Measurements from ENCODE around the gene OR2L3. TPM values are rescaled to one million over a fixed set of nuclear protein-coding genes. Genes with fewer than 3 reads are reported as not detected.
"Not testable (repeated sequence)": the region's sequence is repeated elsewhere in the genome, so short reads cannot be mapped to it uniquely, and the experiment has no call there.

The OR2L3 gene
- total RNA-seq, 1 donor: not detected

- no peak for TF ChIP-seq CTCF (IDR thresholded peaks at IDR 0.05; ENCODE audit: insufficient read depth, low read length)
- H3K4me3 ChIP-seq (ENCODE audit: low read depth, low read length): no peak overlapping the region
Observed at GRCh38 chr1:248065604-248066003, 19.0 kb downstream of the OR2L3 start.

GRCh38 chr1:248083864-248084263 is 37.2 kb downstream of the OR2L3 start:
- not testable (repeated sequence) for DNase-seq (ENCODE audit: low read depth); H3K4me3 ChIP-seq (ENCODE audit: low read depth, low read length)

More at GRCh38 chr1:248065604-248066003, 19.0 kb downstream of the OR2L3 start:
- DNase-seq (ENCODE audit: low read depth): no peak

GRCh38 chr1:248094884-248095283 is 48.2 kb downstream of the OR2L3 start, which contains the start of gene OR2L13:
TSS of gene OR2L13 (plus strand) at chr1:248095184. CDS start at chr1:248099376, 4,192 bp downstream.
- no peak for TF ChIP-seq CTCF (IDR thresholded peaks at IDR 0.05; ENCODE audit: insufficient read depth, low read length)
- no peak for DNase-seq (ENCODE audit: low read depth)

GRCh38 chr1:248098529-248098928 is 51.9 kb downstream of the OR2L3 start:
- TF ChIP-seq CTCF (IDR thresholded peaks at IDR 0.05; ENCODE audit: insufficient read depth, low read length): no peak
- no peak overlapping the region for H3K4me3 ChIP-seq (ENCODE audit: low read depth, low read length)
- DNase-seq (ENCODE audit: low read depth): no peak

More at GRCh38 chr1:248094884-248095283, 48.2 kb downstream of the OR2L3 start, which contains the start of gene OR2L13:
- no peak within 1 kb of the TSS for H3K4me3 ChIP-seq (ENCODE audit: low read depth, low read length)

- H3K4me3 ChIP-seq (ENCODE audit: low read depth, low read length): no peak overlapping the region
- DNase-seq (ENCODE audit: low read depth): no peak
- TF ChIP-seq CTCF (IDR thresholded peaks at IDR 0.05; ENCODE audit: insufficient read depth, low read length): no peak
Observed at GRCh38 chr1:248102847-248103246, 56.2 kb downstream of the OR2L3 start.

GRCh38 chr1:248111157-248111556 is 64.5 kb downstream of the OR2L3 start:
- H3K4me3 ChIP-seq (ENCODE audit: low read depth, low read length): no peak overlapping the region
- no peak for TF ChIP-seq CTCF (IDR thresholded peaks at IDR 0.05; ENCODE audit: insufficient read depth, low read length)
- DNase-seq (ENCODE audit: low read depth): no peak

Small RNA genes within 50 kb of the gene (small RNA-seq; reads per million reads assigned to genes)
- gene RF00019: not detected

Other genes with a start within 250 kb of the OR2L3 start
- not detected in 2 replicates for gene OR14A16, start 222.7 kb upstream of the OR2L3 start, total RNA-seq (ENCODE audit: low replicate concordance)
- gene OR11L1, start 204.9 kb upstream of the OR2L3 start, total RNA-seq (ENCODE audit: low replicate concordance): not detected in 2 replicates
- 0.09 and 3.0 TPM in 2 replicates for gene TRIM58, start 189.6 kb upstream of the OR2L3 start, total RNA-seq (ENCODE audit: low replicate concordance)
- not detected in 2 replicates for gene OR2W3, start 151.2 kb upstream of the OR2L3 start, total RNA-seq (ENCODE audit: low replicate concordance)
- not detected in 2 replicates for gene OR2T8, start 126.6 kb upstream of the OR2L3 start, total RNA-seq (ENCODE audit: low replicate concordance)
- not detected in 2 replicates for gene OR2AJ1, start 121.9 kb upstream of the OR2L3 start, total RNA-seq (ENCODE audit: low replicate concordance)
- gene OR2L8, start 98.0 kb upstream of the OR2L3 start, total RNA-seq (ENCODE audit: low replicate concordance): not detected in 2 replicates
- gene OR2AK2, start 81.6 kb upstream of the OR2L3 start, total RNA-seq (ENCODE audit: low replicate concordance): not detected in 2 replicates
- gene OR2L5, start 33.2 kb upstream of the OR2L3 start, total RNA-seq (ENCODE audit: low replicate concordance): under 0.01 TPM in 1 of 2 replicates, not detected in the other
- not detected in 2 replicates for gene OR2L2, start 16.8 kb upstream of the OR2L3 start, total RNA-seq (ENCODE audit: low replicate concordance)
- gene OR2L13, start 48.3 kb downstream of the OR2L3 start, total RNA-seq (ENCODE audit: low replicate concordance): not detected in 2 replicates
- not detected in 2 replicates for gene OR2M5, start 98.3 kb downstream of the OR2L3 start, total RNA-seq (ENCODE audit: low replicate concordance)
- gene OR2M2, start 128.0 kb downstream of the OR2L3 start, total RNA-seq (ENCODE audit: low replicate concordance): not detected in 2 replicates
- gene OR2M3, start 150.4 kb downstream of the OR2L3 start, total RNA-seq (ENCODE audit: low replicate concordance): under 0.01 TPM in 1 of 2 replicates, not detected in the other
- not detected in 2 replicates for gene OR2M4, start 184.6 kb downstream of the OR2L3 start, total RNA-seq (ENCODE audit: low replicate concordance)
- not detected in 2 replicates for gene OR2T33, start 231.1 kb downstream of the OR2L3 start, total RNA-seq (ENCODE audit: low replicate concordance)

Data from fibroblast of the aortic adventitia (primary cell).